Skin epidermis (tissue), 12 donors: ENCODE results near the gene PHKB.
"Not testable (repeated sequence)": the region's sequence is repeated elsewhere in the genome, so short reads cannot be mapped to it uniquely, and the experiment has no call there.

Experiments
- H3K27ac ChIP-seq, 21 experiments: fragments of 200-600 bp; sonication (generic) in 11 of 21; one replicate each; pipeline ENCODE4 v1.5.0; 2020; ENCODE audit warnings: mild to moderate bottlenecking in 3 of 21, inconsistent platforms in 2 of 21, moderate library complexity in 2 of 21
- H3K4me3 ChIP-seq, 7 experiments: fragments of 200-600 bp; sonication (generic) in 2 of 7; one replicate each; pipeline ENCODE4 v1.5.0; 2020; ENCODE audit warnings: inconsistent platforms in 2 of 7, mild to moderate bottlenecking in 2 of 7, moderate library complexity in 1 of 7

Gene PHKB

GRCh38 chr16:47499080-47499699 is 38.1 kb downstream of the PHKB start:
- Histone ChIP-seq H3K27ac (no peak overlapping the region), H3K4me3 (no peak overlapping the region)

GRCh38 chr16:47499700-47500264 is 38.7 kb downstream of the PHKB start:
- Histone ChIP-seq H3K27ac (no peak overlapping the region), H3K4me3 (no peak overlapping the region)

- Histone ChIP-seq H3K4me3 (no peak overlapping the region), H3K27ac (no peak overlapping the region)
Observed at GRCh38 chr16:47503936-47504335, 42.8 kb downstream of the PHKB start.

GRCh38 chr16:47504599-47504998 is 43.5 kb downstream of the PHKB start:
- no peak overlapping the region for H3K27ac ChIP-seq
- no peak overlapping the region for H3K4me3 ChIP-seq

- H3K4me3 ChIP-seq, result no peak overlapping the region
Observed at GRCh38 chr16:47506800-47507199, 45.7 kb downstream of the PHKB start.

DNA sequence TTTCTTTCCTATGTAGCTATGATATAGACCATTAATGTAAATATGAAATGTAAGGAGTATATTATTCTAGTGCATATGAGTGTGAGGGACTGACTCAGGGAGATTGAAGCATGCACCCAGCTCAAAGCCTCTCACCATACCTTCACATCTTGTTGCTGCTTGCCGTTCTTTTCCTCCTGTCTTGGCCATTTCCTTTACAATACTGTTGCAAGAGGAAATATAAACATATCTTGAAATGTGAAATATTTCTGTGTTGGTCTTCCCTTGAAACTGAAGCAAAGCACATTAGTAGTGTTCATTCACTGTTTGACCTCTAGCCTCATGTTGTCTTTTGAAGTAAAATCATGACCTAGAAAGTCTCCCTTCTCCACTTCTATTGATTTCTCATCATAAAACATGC is 46.6 kb downstream of the PHKB start:
- H3K4me3 ChIP-seq, result no peak overlapping the region

More at GRCh38 chr16:47506800-47507199, 45.7 kb downstream of the PHKB start:
- no peak overlapping the region for H3K27ac ChIP-seq

DNA sequence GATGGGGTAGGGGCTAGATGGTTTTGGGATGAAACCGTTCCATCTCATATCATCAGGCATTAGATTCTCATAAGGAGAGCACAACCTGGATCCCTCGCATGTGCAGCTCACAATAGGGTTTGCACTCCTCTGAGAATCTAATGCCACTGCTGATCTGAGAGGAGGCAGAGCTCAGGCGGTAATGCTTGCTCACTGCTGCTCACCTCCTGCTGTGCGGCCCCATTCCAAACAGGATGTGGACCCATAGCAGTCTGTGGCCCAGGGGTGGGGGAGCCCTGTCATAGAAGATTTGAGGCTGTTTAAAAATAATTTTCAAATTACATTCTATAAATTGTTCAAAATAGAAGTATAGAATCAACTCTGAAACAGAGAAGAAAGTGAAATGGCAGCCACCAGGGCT is 50.8 kb downstream of the PHKB start:
- no peak overlapping the region for H3K27ac ChIP-seq

More for the DNA sequence above, 46.6 kb downstream of the PHKB start:
- H3K27ac ChIP-seq, result no peak overlapping the region

DNA sequence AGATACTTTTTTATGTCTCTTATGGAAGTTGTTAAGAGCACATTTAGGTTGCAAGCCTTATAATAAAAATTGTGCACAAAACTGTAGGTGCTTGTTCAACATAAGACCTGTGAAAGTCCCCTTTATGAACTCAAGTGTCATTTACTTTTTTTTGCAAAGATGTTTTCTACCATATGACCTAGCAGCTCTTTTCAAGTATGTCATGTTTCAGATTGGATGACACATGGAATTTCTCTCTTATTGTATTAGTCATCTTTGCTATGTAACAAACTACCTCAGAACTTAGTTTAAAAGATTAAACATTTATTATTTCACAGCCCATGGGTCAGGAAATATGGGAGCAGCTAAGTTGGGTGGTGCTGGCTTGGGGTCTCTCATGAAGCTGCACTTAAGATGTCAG is 57.9 kb downstream of the PHKB start:
- no peak overlapping the region for H3K4me3 ChIP-seq
- no peak overlapping the region for H3K27ac ChIP-seq

More for the DNA sequence above, 50.8 kb downstream of the PHKB start:
- no peak overlapping the region for H3K4me3 ChIP-seq

DNA sequence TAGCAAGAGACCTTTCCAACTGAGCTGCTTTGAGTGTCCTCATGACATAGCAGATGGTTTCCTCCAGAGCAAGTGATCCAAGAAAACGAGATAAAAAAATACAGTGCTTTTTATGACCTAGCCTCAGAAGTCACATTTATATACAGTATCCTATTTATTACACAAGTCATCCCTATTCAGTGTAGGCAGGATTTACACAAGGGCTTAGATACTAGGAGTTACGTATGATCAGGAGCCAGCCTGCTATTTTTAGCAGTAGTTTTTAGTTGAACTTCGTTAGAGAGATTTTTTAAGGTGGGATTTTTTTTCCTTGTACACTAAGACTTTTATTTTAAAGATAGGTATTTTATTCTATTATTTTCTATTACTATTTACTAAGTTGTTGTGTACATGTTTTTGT is 58.4 kb downstream of the PHKB start:
- Histone ChIP-seq H3K4me3 (no peak overlapping the region), H3K27ac (no peak overlapping the region)

GRCh38 chr16:47519996-47520679 is 59.0 kb downstream of the PHKB start:
- H3K4me3 ChIP-seq, result no peak overlapping the region

GRCh38 chr16:47523342-47524006 is 62.3 kb downstream of the PHKB start:
- Histone ChIP-seq H3K27ac (peak overlapping the region in 3 of 21 experiments; percentile 7 to 29 (median 26)), H3K4me3 (no peak overlapping the region)

More at GRCh38 chr16:47519996-47520679, 59.0 kb downstream of the PHKB start:
- no peak overlapping the region for H3K27ac ChIP-seq

- peak overlapping the region in 3 of 21 experiments; percentile 7 to 29 (median 25) for H3K27ac ChIP-seq
- H3K4me3 ChIP-seq, result no peak overlapping the region
Observed at GRCh38 chr16:47524007-47524405, 62.9 kb downstream of the PHKB start.

- Histone ChIP-seq H3K27ac (no peak overlapping the region), H3K4me3 (no peak overlapping the region)
Observed at GRCh38 chr16:47528431-47528830, 67.3 kb downstream of the PHKB start.

DNA sequence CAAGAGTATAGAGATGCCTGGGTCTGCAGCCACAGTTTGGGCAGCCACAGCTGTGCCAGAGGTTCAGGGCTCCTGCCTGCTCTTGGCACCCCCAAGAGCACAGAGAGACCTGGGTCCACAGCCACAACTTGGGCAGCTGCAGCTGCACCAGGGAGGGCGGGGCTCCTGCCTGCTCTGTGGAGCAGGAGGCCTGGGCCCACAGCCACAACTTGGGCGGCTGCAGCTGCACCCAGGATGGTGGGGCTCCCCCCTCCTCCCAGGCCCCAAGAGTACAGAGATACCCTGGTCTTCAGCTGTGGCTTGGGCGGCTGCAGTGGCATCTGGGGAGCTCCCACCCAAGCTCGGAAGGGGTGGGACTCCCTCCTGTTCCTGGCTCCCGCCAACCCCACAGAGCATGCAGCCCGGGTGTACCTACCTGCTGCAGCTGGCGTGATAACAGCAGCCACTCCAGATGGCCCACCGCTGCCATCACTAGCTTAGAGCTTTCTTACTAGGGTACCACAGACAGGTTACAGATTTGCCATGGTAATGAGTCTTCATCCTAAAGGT is 72.7 kb downstream of the PHKB start:
- no peak overlapping the region for H3K27ac ChIP-seq

DNA sequence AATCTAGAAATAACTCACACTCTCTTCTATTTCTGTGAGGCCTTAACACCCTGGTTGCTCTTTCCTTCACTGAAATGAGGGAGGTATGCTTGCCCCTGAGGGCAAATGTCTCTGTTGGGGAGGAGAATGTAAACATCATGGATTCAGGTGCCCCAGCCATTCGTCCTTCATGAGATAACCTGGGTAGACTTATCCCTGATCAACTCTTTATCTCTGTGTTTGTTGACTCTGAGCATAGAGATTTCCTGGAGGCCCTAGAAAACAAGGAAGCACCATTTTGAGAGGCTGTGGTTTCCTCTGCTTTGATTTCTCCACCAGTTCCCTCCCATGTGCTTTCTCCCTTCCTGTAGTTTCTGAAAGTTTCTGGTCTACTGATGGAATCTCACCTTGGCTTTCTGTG is 77.3 kb downstream of the PHKB start:
- no peak overlapping the region for H3K27ac ChIP-seq
- H3K4me3 ChIP-seq, result no peak overlapping the region

More for the DNA sequence above, 72.7 kb downstream of the PHKB start:
- H3K4me3 ChIP-seq, result no peak overlapping the region

DNA sequence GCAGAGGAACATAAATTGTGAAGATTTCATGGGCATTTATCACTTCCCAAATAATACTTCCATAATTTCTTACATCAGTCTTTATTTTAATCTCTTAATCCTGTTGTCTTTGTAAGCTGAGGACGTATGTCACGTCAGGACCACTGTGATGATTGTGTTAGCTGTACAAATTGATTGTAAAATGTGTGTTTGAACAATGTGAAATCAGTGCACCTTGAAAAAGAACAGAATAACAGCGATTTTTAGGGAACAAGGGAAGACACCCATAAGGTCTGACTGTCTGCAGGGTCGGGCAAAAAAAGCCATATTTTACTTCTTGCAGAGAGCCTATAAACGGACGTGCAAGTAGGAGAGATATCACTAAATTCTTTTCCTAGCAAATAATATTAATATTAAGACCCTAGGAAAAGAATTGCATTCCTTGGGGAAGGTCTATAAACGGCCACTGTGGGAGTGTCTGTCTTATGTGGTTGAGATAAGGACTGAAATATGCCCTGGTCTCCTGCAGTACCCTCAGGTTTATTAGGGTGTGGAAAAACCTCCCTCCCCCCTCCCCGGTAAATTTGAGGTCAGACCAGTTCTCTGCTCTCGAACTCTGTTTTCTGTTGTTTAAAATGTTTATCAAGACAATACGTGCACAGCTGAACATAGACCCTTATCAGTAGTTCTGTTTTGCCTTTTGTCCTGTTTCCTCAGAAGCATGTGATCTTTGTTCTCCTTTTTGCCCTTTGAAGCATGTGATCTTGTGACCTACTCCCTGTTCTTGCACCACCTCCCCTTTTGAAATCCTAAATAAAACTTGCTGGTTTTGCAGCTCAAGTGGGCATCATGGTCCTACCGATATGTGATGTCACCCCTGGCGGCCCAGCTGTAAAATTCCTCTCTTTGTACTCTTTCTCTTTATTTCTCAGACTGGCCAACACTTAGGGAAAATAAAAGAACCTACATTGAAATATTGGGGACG is 78.9 kb downstream of the PHKB start:
- not testable (repeated sequence) for H3K4me3 ChIP-seq, H3K27ac ChIP-seq

GRCh38 chr16:47541135-47541534 is 80.0 kb downstream of the PHKB start:
- H3K4me3 ChIP-seq, H3K27ac ChIP-seq: not testable (repeated sequence)

GRCh38 chr16:47544255-47544654 is 83.1 kb downstream of the PHKB start:
- not testable (repeated sequence) for H3K4me3 ChIP-seq, H3K27ac ChIP-seq

- not testable (repeated sequence) for H3K27ac ChIP-seq, H3K4me3 ChIP-seq
Observed at GRCh38 chr16:47551185-47551584, 90.1 kb downstream of the PHKB start.
